Measurements from ENCODE around the gene CMBL. TPM values are rescaled to one million over a fixed set of nuclear protein-coding genes. Genes with fewer than 3 reads are reported as not detected.
"Not testable (repeated sequence)": the region's sequence is repeated elsewhere in the genome, so short reads cannot be mapped to it uniquely, and the experiment has no call there.

Gene CMBL
- polyA plus RNA-seq, 2 donors: 1.9 to 2.8 TPM

DNA sequence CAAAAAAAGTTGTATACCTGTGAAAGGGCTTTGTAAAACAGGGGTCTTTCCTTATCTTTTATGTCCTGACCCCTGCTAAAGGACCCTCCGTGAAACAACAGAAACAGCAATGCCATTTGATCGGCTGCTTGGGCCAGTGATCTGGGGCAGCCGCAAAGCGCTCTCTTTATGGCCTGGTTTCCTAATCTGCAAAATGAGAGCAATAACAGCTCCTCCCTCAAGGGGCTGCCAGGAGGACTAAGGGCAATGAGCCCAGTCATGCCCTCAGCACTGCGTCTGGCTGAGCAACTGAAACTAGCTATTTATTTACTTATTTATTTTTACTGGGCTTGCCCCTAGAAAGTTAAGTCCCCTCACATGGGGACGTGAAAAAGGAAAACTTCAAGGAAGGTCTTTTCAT is 18.3 kb downstream of the CMBL start:
- WGBS, 2 donors: 55 to 66% methylated on average over 6 of the region's 6 CpGs
- Histone ChIP-seq H3K4me3 (ENCODE audit: low read depth in 1 of 2, low read length in 2 of 2) (no peak overlapping the region), H3K27ac (ENCODE audit: low read depth in 2 of 2, low read length in 1 of 2) (no peak overlapping the region)

DNA sequence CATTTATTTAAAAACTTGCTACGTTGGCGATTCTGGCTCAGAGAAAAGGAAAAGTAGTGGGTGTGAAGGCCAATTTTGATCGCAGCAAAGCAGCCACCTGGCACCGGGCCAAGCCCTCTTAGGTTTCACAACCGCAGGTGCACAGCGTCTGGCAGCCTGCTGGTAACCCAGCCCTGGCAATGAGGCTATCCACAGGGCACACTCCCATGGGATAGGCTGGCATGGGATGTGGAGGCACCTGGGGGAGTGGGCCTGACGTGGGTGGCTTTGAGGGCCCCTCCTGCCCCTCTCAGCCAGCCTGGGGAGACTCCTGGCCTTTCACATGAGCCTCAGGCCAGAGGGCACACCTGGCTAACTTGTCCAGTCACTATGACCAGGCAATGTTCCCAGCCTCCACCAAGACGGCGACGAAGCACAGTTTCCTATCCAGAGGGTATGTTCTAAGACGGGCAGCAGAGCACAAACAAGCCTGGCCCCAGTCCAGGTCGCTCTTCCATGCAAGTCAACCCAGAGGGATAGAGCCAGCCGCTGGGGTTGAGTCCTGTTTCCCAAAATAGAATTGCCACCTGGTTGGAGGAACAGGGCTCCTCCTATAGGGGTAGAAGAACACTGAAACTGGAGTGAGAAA is 19.0 kb downstream of the CMBL start:
- 36 to 42% methylated on average over 13 of the region's 13 CpGs for WGBS, 2 donors
- Histone ChIP-seq H3K27ac (ENCODE audit: low read depth in 2 of 2, low read length in 1 of 2) (no peak overlapping the region), H3K4me1 (ENCODE audit: control insufficient read depth in 2 of 2, insufficient read depth in 2 of 2, low read length in 1 of 2) (peaks cover 0 to 3% of the 10 kb centered on the region in 2 donors), H3K9me3 (ENCODE audit: control insufficient read depth in 2 of 2, insufficient read depth in 1 of 2, low read depth in 1 of 2, low read length in 1 of 2) (no peaks in the 10 kb centered on the region), H3K27me3 (ENCODE audit: control insufficient read depth in 1 of 2, insufficient read depth in 2 of 2, low read length in 2 of 2) (no peaks in the 10 kb centered on the region), H3K4me3 (ENCODE audit: low read depth in 1 of 2, low read length in 2 of 2) (no peak overlapping the region), H3K36me3 (ENCODE audit: control insufficient read depth in 2 of 2, insufficient read depth in 2 of 2, low read length in 1 of 2) (no peaks in the 10 kb centered on the region)

More for the DNA sequence above, 18.3 kb downstream of the CMBL start:
- no peaks in the 10 kb centered on the region for H3K36me3 ChIP-seq (ENCODE audit: control insufficient read depth in 2 of 2, insufficient read depth in 2 of 2, low read length in 1 of 2)
- no peaks in the 10 kb centered on the region for H3K9me3 ChIP-seq (ENCODE audit: control insufficient read depth in 2 of 2, insufficient read depth in 1 of 2, low read depth in 1 of 2, low read length in 1 of 2)
- no peaks in the 10 kb centered on the region for H3K27me3 ChIP-seq (ENCODE audit: control insufficient read depth in 1 of 2, insufficient read depth in 2 of 2, low read length in 2 of 2)
- H3K4me1 ChIP-seq (ENCODE audit: control insufficient read depth in 2 of 2, insufficient read depth in 2 of 2, low read length in 1 of 2): peaks cover 0 to 3% of the 10 kb centered on the region in 2 donors

DNA sequence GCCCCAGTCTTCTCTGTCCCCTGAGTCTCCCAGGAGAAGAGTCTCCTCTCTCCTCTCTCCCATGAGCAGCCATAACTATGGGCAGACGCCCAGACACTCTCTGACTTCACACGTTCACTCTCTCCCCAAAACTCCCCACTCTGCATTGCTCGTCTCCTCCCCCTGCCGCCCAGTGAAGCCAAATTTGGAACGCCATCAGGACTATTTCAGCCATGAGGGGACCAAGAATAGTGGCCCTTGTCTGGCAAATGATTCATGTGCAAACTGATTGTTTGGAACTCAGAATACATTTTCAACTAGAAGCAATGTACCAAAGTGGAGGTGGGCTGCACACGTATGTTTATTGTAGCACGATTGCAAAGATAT is 20.9 kb downstream of the CMBL start:
- no peaks in the 10 kb centered on the region for H3K9me3 ChIP-seq (ENCODE audit: control insufficient read depth in 2 of 2, insufficient read depth in 1 of 2, low read depth in 1 of 2, low read length in 1 of 2)
- 72 to 86% methylated on average over 7 of the region's 7 CpGs for WGBS, 2 donors
- no peak overlapping the region for H3K27ac ChIP-seq (ENCODE audit: low read depth in 2 of 2, low read length in 1 of 2)
- H3K4me3 ChIP-seq (ENCODE audit: low read depth in 1 of 2, low read length in 2 of 2): no peak overlapping the region
- H3K36me3 ChIP-seq (ENCODE audit: control insufficient read depth in 2 of 2, insufficient read depth in 2 of 2, low read length in 1 of 2): no peaks in the 10 kb centered on the region
- peaks cover 0 to 3% of the 10 kb centered on the region in 2 donors for H3K4me1 ChIP-seq (ENCODE audit: control insufficient read depth in 2 of 2, insufficient read depth in 2 of 2, low read length in 1 of 2)
- no peaks in the 10 kb centered on the region for H3K27me3 ChIP-seq (ENCODE audit: control insufficient read depth in 1 of 2, insufficient read depth in 2 of 2, low read length in 2 of 2)

DNA sequence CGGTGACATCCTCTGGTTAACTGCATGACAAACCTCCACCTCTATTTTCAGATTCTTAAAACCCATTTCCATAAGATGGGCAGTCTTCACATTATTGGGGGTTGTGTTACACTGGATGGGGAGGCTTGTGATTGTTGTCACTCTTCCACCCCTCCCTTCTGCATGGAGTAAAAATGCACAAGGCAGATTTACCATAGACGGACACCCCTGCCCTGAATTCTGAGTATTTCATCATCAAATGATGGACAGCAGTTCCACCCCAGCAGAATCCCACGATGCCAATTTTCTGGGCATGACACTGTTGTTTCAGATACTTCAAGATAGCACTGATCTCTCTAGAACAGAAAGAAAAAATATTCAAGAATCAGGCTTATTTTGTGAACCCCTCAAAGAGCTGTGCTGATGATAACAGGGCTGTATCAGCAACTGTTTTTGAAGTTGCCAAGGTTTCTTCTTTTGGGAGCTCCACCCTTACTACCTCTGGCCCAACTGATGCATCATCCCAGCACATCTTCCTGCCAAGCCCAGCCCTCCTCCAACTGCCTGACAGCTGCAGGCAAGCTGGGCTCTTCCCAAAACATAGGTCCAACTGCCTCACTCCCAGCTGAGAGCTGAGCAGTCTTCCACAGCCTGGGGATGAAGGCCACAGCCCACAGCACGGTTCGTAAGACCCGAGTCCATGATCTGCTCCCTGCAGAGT is 21.4 kb downstream of the CMBL start:
- no peak overlapping the region for H3K27ac ChIP-seq (ENCODE audit: low read depth in 2 of 2, low read length in 1 of 2)
- 64 to 86% methylated on average over 6 of the region's 6 CpGs for WGBS, 2 donors
- no peaks in the 10 kb centered on the region for H3K27me3 ChIP-seq (ENCODE audit: control insufficient read depth in 1 of 2, insufficient read depth in 2 of 2, low read length in 2 of 2)
- no peak overlapping the region for H3K4me3 ChIP-seq (ENCODE audit: low read depth in 1 of 2, low read length in 2 of 2)
- H3K36me3 ChIP-seq (ENCODE audit: control insufficient read depth in 2 of 2, insufficient read depth in 2 of 2, low read length in 1 of 2): no peaks in the 10 kb centered on the region
- peaks cover 0 to 3% of the 10 kb centered on the region in 2 donors for H3K4me1 ChIP-seq (ENCODE audit: control insufficient read depth in 2 of 2, insufficient read depth in 2 of 2, low read length in 1 of 2)
- no peaks in the 10 kb centered on the region for H3K9me3 ChIP-seq (ENCODE audit: control insufficient read depth in 2 of 2, insufficient read depth in 1 of 2, low read depth in 1 of 2, low read length in 1 of 2)

DNA sequence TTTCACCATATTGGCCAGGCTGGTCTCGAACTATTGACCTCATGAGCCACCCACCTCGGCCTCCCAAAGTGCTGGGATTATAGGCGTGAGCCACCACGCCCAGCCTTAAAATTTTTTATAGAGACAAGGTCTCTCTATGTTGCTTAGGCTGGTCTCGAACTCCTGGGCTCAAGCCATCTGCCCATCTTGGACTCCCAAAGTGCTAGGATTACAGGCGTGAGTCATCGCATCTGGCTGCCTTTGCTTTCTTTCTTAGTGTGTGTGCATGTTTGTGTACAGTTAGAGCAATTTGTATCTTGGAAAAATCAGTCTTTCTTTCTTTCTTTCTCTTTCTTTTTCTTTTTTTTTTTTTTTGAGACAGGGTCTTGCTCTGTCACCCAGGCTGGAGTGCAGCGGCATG is 22.3 kb downstream of the CMBL start:
- not testable (repeated sequence) for H3K4me3 ChIP-seq (ENCODE audit: low read depth in 1 of 2, low read length in 2 of 2); H3K4me1 ChIP-seq (ENCODE audit: control insufficient read depth in 2 of 2, insufficient read depth in 2 of 2, low read length in 1 of 2); H3K36me3 ChIP-seq (ENCODE audit: control insufficient read depth in 2 of 2, insufficient read depth in 2 of 2, low read length in 1 of 2); H3K9me3 ChIP-seq (ENCODE audit: control insufficient read depth in 2 of 2, insufficient read depth in 1 of 2, low read depth in 1 of 2, low read length in 1 of 2); H3K27me3 ChIP-seq (ENCODE audit: control insufficient read depth in 1 of 2, insufficient read depth in 2 of 2, low read length in 2 of 2); H3K27ac ChIP-seq (ENCODE audit: low read depth in 2 of 2, low read length in 1 of 2)
- WGBS, 2 donors: 76 to 78% methylated on average over 7 to 8 of the region's 8 CpGs

DNA sequence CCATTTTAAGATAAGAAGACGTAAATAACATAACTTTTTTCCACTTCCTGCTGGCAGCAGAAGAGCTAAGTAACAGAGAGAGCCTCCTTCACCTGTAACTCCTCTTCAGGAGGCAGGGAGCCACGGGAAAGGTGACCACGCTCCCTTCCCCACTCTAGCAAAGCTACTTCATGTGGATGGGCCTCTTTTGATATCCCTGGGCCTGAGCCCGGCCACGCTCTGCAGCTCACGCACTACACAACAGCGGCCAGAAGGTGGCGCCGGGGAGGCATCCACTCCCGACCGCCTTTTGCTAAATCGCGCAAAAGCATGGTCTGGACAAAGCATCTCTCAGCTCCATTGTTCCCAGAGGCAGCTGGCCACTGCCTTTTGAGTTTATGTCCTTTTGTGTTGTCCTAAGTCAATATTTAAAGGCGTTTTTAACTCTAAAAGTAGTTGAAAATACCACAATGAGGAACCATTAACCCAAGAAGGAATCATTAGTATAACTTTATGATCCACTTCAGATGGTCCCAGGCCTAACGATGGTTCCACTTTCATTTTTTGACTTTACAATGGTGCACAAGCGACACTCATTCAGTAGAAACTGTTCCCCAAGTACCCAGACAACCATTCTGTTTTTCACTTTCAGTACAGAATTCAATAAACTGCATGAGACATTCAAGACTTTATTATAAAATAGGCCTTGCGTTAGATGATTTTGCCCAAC is 23.6 kb downstream of the CMBL start:
- no peak overlapping the region for H3K4me3 ChIP-seq (ENCODE audit: low read depth in 1 of 2, low read length in 2 of 2)
- 23 to 24% methylated on average over 17 of the region's 17 CpGs for WGBS, 2 donors

DNA sequence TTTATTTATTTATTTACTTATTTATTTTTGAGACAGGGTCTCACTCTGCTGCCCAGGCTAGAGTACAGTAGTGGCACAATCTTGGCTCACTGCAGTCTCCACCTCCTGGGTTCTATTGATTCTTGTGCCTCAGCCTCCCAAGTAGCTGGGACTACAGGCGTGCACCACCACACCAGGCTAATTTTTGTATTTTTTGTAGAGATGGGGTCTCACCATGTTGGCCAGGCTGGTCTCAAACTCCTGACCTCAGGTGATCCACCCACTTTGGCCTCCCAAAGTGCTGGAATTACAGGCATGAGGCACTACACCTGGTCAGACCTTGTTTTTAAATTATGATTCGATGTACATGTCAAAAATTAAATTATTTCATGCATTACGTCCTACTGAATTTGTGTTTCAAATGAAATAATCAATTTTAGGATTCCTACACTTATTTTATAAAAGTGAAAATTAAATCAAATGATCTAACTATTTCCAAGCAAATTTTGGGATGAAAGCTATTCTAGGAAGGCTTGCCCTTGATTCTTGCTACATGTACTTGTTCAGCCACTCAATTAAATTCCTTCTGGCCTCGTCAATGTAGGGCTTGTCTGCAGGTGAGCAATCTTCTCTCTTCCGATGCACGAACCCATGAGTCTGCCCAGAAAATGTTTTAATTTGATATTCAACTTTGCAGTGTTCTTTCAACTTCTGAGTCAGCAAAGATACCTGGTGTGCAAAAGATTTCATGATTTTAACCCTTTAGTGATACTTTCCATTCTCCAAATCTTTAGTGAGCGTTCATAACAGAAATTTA is 27.6 kb downstream of the CMBL start:
- no peak overlapping the region for H3K4me3 ChIP-seq (ENCODE audit: low read depth in 1 of 2, low read length in 2 of 2)
- no peaks in the 10 kb centered on the region for H3K27me3 ChIP-seq (ENCODE audit: control insufficient read depth in 1 of 2, insufficient read depth in 2 of 2, low read length in 2 of 2)
- no peaks in the 10 kb centered on the region for H3K36me3 ChIP-seq (ENCODE audit: control insufficient read depth in 2 of 2, insufficient read depth in 2 of 2, low read length in 1 of 2)
- H3K27ac ChIP-seq (ENCODE audit: low read depth in 2 of 2, low read length in 1 of 2): no peak overlapping the region
- no peaks in the 10 kb centered on the region for H3K4me1 ChIP-seq (ENCODE audit: control insufficient read depth in 2 of 2, insufficient read depth in 2 of 2, low read length in 1 of 2)
- H3K9me3 ChIP-seq (ENCODE audit: control insufficient read depth in 2 of 2, insufficient read depth in 1 of 2, low read depth in 1 of 2, low read length in 1 of 2): no peaks in the 10 kb centered on the region
- 83 to 85% methylated on average over 7 of the region's 7 CpGs for WGBS, 2 donors

More for the DNA sequence above, 23.6 kb downstream of the CMBL start:
- Histone ChIP-seq H3K27ac (ENCODE audit: low read depth in 2 of 2, low read length in 1 of 2) (no peak overlapping the region), H3K4me1 (ENCODE audit: control insufficient read depth in 2 of 2, insufficient read depth in 2 of 2, low read length in 1 of 2) (peaks cover 0 to 3% of the 10 kb centered on the region in 2 donors), H3K36me3 (ENCODE audit: control insufficient read depth in 2 of 2, insufficient read depth in 2 of 2, low read length in 1 of 2) (no peaks in the 10 kb centered on the region), H3K9me3 (ENCODE audit: control insufficient read depth in 2 of 2, insufficient read depth in 1 of 2, low read depth in 1 of 2, low read length in 1 of 2) (no peaks in the 10 kb centered on the region), H3K27me3 (ENCODE audit: control insufficient read depth in 1 of 2, insufficient read depth in 2 of 2, low read length in 2 of 2) (no peaks in the 10 kb centered on the region)

DNA sequence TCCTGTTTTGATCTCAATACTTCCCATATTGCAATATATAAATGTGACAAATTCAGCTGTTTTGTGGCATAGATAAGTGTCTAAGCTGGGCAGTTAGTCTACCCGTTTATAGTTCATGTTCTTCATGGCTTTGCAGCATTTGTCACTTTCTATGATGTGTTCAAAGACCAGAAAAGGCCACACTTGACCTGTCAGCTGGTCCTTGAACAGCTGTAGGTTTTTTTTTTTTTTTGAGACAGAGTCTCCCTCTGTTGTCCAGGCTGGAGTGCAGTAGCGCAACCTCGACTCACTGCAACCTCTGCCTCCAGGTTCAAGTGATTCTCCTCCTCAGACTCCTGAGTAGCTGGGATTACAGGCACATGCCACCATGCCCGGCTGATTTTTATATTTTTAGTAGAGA is 28.4 kb downstream of the CMBL start:
- WGBS, 2 donors: 92 to 95% methylated on average over 4 of the region's 4 CpGs
- Histone ChIP-seq H3K27ac (ENCODE audit: low read depth in 2 of 2, low read length in 1 of 2) (no peak overlapping the region), H3K4me1 (ENCODE audit: control insufficient read depth in 2 of 2, insufficient read depth in 2 of 2, low read length in 1 of 2) (no peaks in the 10 kb centered on the region), H3K36me3 (ENCODE audit: control insufficient read depth in 2 of 2, insufficient read depth in 2 of 2, low read length in 1 of 2) (no peaks in the 10 kb centered on the region), H3K9me3 (ENCODE audit: control insufficient read depth in 2 of 2, insufficient read depth in 1 of 2, low read depth in 1 of 2, low read length in 1 of 2) (no peaks in the 10 kb centered on the region), H3K4me3 (ENCODE audit: low read depth in 1 of 2, low read length in 2 of 2) (no peak overlapping the region), H3K27me3 (ENCODE audit: control insufficient read depth in 1 of 2, insufficient read depth in 2 of 2, low read length in 2 of 2) (no peaks in the 10 kb centered on the region)

DNA sequence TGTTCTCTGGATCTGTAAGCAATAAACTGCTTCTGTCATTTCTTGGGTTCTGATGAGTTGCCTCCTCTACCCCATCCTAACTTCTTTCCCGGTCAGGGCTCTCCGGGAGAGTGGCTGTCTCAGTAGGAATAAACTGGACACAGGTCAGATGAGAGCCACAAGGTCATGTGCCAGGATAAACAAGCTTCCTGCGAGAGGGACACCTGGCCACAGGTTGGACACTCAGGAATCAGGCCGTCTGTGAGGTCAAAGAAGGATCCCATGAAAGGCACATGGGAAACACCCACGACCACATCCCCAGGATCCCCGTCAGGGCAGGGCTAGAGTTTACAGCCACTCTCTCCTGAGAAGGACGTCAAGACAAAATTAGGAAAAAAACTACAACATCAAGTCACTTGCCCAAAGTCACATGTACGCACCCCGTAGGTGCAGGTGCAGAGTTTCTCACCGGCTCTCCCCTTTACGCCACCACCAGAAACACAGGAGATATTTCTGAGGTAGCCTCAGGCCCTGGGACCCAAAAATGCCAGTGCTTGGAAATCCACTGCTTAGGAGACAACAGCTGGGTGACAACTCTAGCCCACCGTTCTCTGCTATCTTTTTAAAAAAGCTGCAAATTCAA is 28.9 kb downstream of the CMBL start:
- H3K27me3 ChIP-seq (ENCODE audit: control insufficient read depth in 1 of 2, insufficient read depth in 2 of 2, low read length in 2 of 2): no peaks in the 10 kb centered on the region
- H3K36me3 ChIP-seq (ENCODE audit: control insufficient read depth in 2 of 2, insufficient read depth in 2 of 2, low read length in 1 of 2): no peaks in the 10 kb centered on the region
- WGBS, 2 donors: 73 to 89% methylated on average over 12 of the region's 12 CpGs
- no peak overlapping the region for H3K4me3 ChIP-seq (ENCODE audit: low read depth in 1 of 2, low read length in 2 of 2)
- no peaks in the 10 kb centered on the region for H3K9me3 ChIP-seq (ENCODE audit: control insufficient read depth in 2 of 2, insufficient read depth in 1 of 2, low read depth in 1 of 2, low read length in 1 of 2)
- H3K27ac ChIP-seq (ENCODE audit: low read depth in 2 of 2, low read length in 1 of 2): no peak overlapping the region
- H3K4me1 ChIP-seq (ENCODE audit: control insufficient read depth in 2 of 2, insufficient read depth in 2 of 2, low read length in 1 of 2): no peaks in the 10 kb centered on the region
